ENCODE data around the gene CLEC20A. TPM values are rescaled to one million over a fixed set of nuclear protein-coding genes. Genes with fewer than 3 reads are reported as not detected.

CLEC20A gene
- total RNA-seq, 2 experiments from 2014 or later = not detected

DNA sequence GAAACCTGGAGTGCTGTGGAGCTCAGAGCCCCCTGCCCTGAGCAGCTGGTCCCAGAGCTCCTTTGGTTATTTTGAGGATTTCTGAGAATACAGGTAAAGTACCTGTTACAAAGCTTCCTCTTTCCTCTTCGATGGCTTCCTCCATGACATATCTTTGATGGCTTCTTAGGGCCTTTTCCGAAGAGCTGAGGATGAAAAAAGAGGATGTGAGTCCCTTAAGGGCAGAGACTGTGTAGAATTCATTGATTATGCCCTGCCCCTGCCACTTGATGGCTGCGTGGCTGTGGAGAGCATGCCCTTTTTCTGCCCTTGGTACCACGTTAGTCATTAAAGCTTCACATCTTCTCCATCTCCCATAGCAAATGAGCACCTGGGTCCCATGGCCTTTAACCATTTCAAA, 30.4 kb upstream of the CLEC20A start:
- Mint-ChIP-seq H3K4me3 (no peak overlapping the region), H3K27ac (no peak overlapping the region), H3K36me3 (ENCODE audit: low read depth) (no peaks in the 10 kb centered on the region), H3K4me1 (ENCODE audit: low read depth) (no peaks in the 10 kb centered on the region), H3K9me3 (no peaks in the 10 kb centered on the region), H3K27me3 (ENCODE audit: low read depth) (no peaks in the 10 kb centered on the region)
- CTCF ChIA-PET = interaction anchor here (0.9 to 1.1 kb wide), 2 partner anchors 14 to 215 kb away, joined by 3 read pairs; no protein-coding TSS in a partner anchor
- no peak for DNase-seq
- intact Hi-C loops (cut with micrococcal nuclease) = no loop called here

DNA sequence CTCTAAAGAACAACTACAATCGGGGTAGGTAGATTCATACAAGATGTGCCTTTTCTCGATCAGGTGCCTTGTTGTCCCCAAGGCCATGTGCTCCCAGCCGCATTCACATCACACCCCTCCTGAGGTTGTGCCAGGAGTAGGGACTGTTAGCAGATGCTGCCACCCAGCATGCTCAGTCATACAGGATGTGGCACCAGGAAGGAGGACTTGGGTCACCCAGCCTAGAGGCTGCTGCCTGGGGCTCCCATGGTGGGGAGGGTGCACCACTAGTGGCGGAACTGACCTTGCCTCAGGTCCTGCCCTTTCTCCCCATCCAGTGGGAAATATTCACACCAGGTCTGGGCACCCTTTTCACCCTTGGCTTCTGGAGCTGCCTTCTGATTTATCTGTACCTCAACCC, 24.5 kb upstream of the CLEC20A start:
- H3K9me3 Mint-ChIP-seq = no peaks in the 10 kb centered on the region
- intact Hi-C loops (cut with micrococcal nuclease) = no loop called here
- H3K36me3 Mint-ChIP-seq (ENCODE audit: low read depth) = no peaks in the 10 kb centered on the region
- no peak overlapping the region for H3K27ac Mint-ChIP-seq
- DNase-seq = no peak
- no peaks in the 10 kb centered on the region for H3K4me1 Mint-ChIP-seq (ENCODE audit: low read depth)
- CTCF ChIA-PET = no interaction called here
- no peak overlapping the region for H3K4me3 Mint-ChIP-seq
- no peaks in the 10 kb centered on the region for H3K27me3 Mint-ChIP-seq (ENCODE audit: low read depth)

GRCh38 chr1:178520803-178521202, 24.0 kb upstream of the CLEC20A start:
- Mint-ChIP-seq H3K36me3 (ENCODE audit: low read depth) (no peaks in the 10 kb centered on the region), H3K27me3 (ENCODE audit: low read depth) (no peaks in the 10 kb centered on the region), H3K4me1 (ENCODE audit: low read depth) (no peaks in the 10 kb centered on the region), H3K27ac (no peak overlapping the region), H3K9me3 (no peaks in the 10 kb centered on the region), H3K4me3 (no peak overlapping the region)
- no peak for DNase-seq
- intact Hi-C loops (cut with micrococcal nuclease) = no loop called here
- CTCF ChIA-PET = no interaction called here

- Mint-ChIP-seq H3K36me3 (ENCODE audit: low read depth) (no peaks in the 10 kb centered on the region), H3K4me1 (ENCODE audit: low read depth) (no peaks in the 10 kb centered on the region), H3K27ac (no peak overlapping the region), H3K9me3 (no peaks in the 10 kb centered on the region), H3K27me3 (ENCODE audit: low read depth) (no peaks in the 10 kb centered on the region), H3K4me3 (no peak overlapping the region)
- DNase-seq = no peak
- CTCF ChIA-PET = interaction anchor here (0.6 kb wide), 1 partner anchor 14 kb away, joined by 4 read pairs; no protein-coding TSS in a partner anchor
- intact Hi-C loops (cut with micrococcal nuclease) = no loop called here
These were observed 22.1 kb upstream of the CLEC20A start for GRCh38 chr1:178518894-178519293.

- H3K9me3 Mint-ChIP-seq = no peaks in the 10 kb centered on the region
- intact Hi-C loops (cut with micrococcal nuclease) = no loop called here
- no peaks in the 10 kb centered on the region for H3K27me3 Mint-ChIP-seq (ENCODE audit: low read depth)
- H3K36me3 Mint-ChIP-seq (ENCODE audit: low read depth) = no peaks in the 10 kb centered on the region
- H3K27ac Mint-ChIP-seq = no peak overlapping the region
- CTCF ChIA-PET = interaction anchor here (1.1 kb wide), 2 partner anchors 14 to 15 kb away, joined by 3 read pairs; no protein-coding TSS in a partner anchor
- no peak overlapping the region for H3K4me3 Mint-ChIP-seq
- DNase-seq = no peak
- no peaks in the 10 kb centered on the region for H3K4me1 Mint-ChIP-seq (ENCODE audit: low read depth)
These were observed 19.3 kb upstream of the CLEC20A start for GRCh38 chr1:178516110-178516509.

GRCh38 chr1:178513278-178513983, 16.7 kb upstream of the CLEC20A start:
- Mint-ChIP-seq H3K27ac (no peak overlapping the region), H3K36me3 (ENCODE audit: low read depth) (no peaks in the 10 kb centered on the region), H3K9me3 (no peaks in the 10 kb centered on the region), H3K4me3 (no peak overlapping the region), H3K4me1 (ENCODE audit: low read depth) (no peaks in the 10 kb centered on the region), H3K27me3 (ENCODE audit: low read depth) (no peaks in the 10 kb centered on the region)
- CTCF ChIA-PET = interaction anchor here (3.7 kb wide), 1 partner anchor 12 kb away, joined by 20 read pairs; no protein-coding TSS in a partner anchor
- DNase-seq = no peak
- intact Hi-C loops (cut with micrococcal nuclease) = no loop called here

DNA sequence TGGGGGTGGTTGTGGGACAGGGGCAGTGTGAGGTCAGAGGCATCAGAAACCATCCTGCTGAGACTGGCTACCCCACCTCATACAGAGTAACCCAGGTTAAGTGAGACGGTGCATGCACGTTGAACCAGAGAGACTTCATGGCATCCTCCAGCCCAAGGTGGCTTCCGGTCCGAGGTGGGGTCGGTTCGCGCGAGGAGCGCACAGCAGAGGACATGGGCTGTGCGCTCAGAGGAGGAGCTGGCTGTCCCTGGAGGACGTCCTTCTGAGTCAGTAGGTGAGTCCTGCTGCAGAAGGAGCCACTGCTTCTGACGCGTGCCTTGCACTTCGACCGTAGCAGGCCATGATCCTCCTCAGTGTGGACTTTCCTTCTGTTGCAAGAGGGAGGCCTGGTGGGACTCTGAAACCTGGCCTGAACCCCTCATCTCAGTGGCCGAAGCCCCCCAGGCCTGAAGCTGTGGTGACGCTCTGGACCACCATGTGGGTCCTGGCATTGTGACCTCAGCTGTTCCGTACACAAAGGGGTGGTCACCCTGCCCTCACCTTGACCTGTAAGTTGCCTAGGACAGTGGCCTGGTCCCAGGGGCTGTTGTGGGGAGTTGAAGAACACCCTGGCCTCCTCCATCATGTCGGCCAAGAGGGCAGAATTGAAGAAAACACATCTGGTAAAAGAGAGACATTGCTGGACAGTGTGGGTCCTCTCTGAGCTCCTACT, 16.0 kb upstream of the CLEC20A start, which contains the start of gene TEX35:
TEX35 (plus strand) TSS at position 544 of the 712 bp plus-strand sequence; CDS start at position 624, 80 bp downstream.
- no peak within 1 kb of the TSS for H3K27ac Mint-ChIP-seq
- intact Hi-C loops (cut with micrococcal nuclease) = no loop called here

DNA sequence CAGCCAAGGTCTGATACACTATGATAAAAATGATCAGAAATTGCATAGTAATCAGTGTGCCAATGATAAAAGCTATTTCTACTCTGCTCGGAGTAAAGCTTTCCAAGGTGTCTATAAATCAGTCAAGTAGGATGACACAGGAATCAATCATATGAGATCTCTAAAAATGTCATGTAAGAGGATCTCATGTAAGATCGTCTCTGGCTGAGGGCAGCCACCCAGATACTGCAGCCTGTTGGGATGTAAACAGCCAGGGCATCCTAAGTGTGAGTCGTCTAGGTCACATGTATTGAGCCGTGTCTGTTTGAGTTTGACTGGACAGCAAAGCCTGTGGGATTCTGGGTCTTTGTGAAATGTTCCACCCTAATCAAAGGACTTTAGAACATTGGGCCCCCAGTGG, 13.4 kb upstream of the CLEC20A start:
- Mint-ChIP-seq H3K27ac (no peak overlapping the region), H3K9me3 (no peaks in the 10 kb centered on the region), H3K36me3 (ENCODE audit: low read depth) (no peaks in the 10 kb centered on the region), H3K4me3 (no peak overlapping the region), H3K4me1 (ENCODE audit: low read depth) (no peaks in the 10 kb centered on the region), H3K27me3 (ENCODE audit: low read depth) (no peaks in the 10 kb centered on the region)
- CTCF ChIA-PET = interaction anchor here (3.7 kb wide), 1 partner anchor 9 kb away, joined by 20 read pairs; no protein-coding TSS in a partner anchor
- no peak for DNase-seq
- intact Hi-C loops (cut with micrococcal nuclease) = no loop called here

More for the DNA sequence above, 16.0 kb upstream of the CLEC20A start, which contains the start of gene TEX35:
- Mint-ChIP-seq H3K4me1 (ENCODE audit: low read depth) (no peaks in the 10 kb centered on the region), H3K27me3 (ENCODE audit: low read depth) (no peaks in the 10 kb centered on the region), H3K36me3 (ENCODE audit: low read depth) (no peaks in the 10 kb centered on the region), H3K9me3 (no peaks in the 10 kb centered on the region), H3K4me3 (no peak within 1 kb of the TSS)
- no peak for DNase-seq
- CTCF ChIA-PET = interaction anchor here (3.7 kb wide), 1 partner anchor 11 kb away, joined by 20 read pairs; no protein-coding TSS in a partner anchor

- Mint-ChIP-seq H3K36me3 (ENCODE audit: low read depth) (no peaks in the 10 kb centered on the region), H3K9me3 (no peaks in the 10 kb centered on the region), H3K27ac (no peak overlapping the region), H3K4me3 (no peak overlapping the region), H3K27me3 (ENCODE audit: low read depth) (no peaks in the 10 kb centered on the region), H3K4me1 (ENCODE audit: low read depth) (no peaks in the 10 kb centered on the region)
- DNase-seq = no peak
- intact Hi-C loops (cut with micrococcal nuclease) = no loop called here
- CTCF ChIA-PET = no interaction called here
These were observed 12.7 kb upstream of the CLEC20A start for GRCh38 chr1:178509414-178510007.

DNA sequence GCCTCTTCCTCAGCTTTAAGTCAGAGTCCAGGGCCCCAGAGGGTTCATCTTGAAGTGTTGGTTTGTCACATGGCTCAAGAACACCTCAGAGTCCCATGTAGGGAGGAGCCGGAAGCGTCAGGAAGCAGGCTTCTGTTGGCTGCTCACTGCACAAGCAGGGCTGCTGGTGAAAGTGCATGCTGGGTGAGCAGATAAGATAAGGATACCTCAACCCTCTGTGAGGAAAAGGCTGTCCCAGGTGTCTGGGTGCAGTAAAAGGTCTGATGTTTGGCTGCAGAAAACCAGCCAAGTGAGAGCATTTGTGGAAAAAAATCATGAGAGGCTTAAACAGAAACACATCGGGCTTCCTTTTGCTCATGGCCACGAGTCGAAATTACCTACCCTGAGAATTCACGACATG, 9.9 kb upstream of the CLEC20A start:
- H3K36me3 Mint-ChIP-seq (ENCODE audit: low read depth) = no peaks in the 10 kb centered on the region
- H3K9me3 Mint-ChIP-seq = no peaks in the 10 kb centered on the region
- H3K27ac Mint-ChIP-seq = no peak overlapping the region
- CTCF ChIA-PET = no interaction called here
- no peak overlapping the region for H3K4me3 Mint-ChIP-seq
- DNase-seq = no peak
- no peaks in the 10 kb centered on the region for H3K4me1 Mint-ChIP-seq (ENCODE audit: low read depth)
- peaks cover under 1% of the 10 kb centered on the region for H3K27me3 Mint-ChIP-seq (ENCODE audit: low read depth)
- intact Hi-C loops (cut with micrococcal nuclease) = no loop called here

- Mint-ChIP-seq H3K27ac (no peak overlapping the region), H3K4me3 (no peak overlapping the region), H3K4me1 (ENCODE audit: low read depth) (no peaks in the 10 kb centered on the region), H3K27me3 (ENCODE audit: low read depth) (peaks cover 2% of the 10 kb centered on the region), H3K9me3 (no peaks in the 10 kb centered on the region), H3K36me3 (ENCODE audit: low read depth) (no peaks in the 10 kb centered on the region)
- DNase-seq = no peak
- CTCF ChIA-PET = interaction anchor here (0.9 kb wide), 1 partner anchor 195 kb away, joined by 3 read pairs; no protein-coding TSS in a partner anchor
- intact Hi-C loops (cut with micrococcal nuclease) = no loop called here
These were observed 9.4 kb upstream of the CLEC20A start for GRCh38 chr1:178506177-178506576.

DNA sequence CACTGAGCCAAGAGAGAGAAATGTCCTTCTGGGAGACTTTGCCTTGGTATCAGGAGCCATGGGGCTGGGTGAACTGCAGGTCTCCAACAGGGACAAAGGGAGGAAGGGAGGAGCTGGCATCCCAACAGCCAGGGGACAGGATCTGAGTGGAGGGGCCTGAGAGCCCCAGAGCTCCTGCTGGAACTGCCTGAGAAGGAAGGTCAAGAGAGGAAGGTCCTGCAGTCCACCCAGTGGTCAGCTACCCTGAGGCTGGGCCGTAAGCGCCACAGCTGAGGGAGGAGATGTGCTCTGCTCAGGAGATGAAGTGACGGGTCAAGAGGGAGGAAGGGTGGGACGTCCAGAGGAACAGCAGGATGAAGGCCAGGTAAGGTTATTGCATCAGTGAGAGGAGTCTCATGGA, 7.5 kb upstream of the CLEC20A start:
- H3K4me3 Mint-ChIP-seq = no peak overlapping the region
- H3K9me3 Mint-ChIP-seq = no peaks in the 10 kb centered on the region
- H3K27ac Mint-ChIP-seq = no peak overlapping the region
- intact Hi-C loops (cut with micrococcal nuclease) = no loop called here
- no peaks in the 10 kb centered on the region for H3K4me1 Mint-ChIP-seq (ENCODE audit: low read depth)
- peaks cover 2% of the 10 kb centered on the region for H3K27me3 Mint-ChIP-seq (ENCODE audit: low read depth)
- CTCF ChIA-PET = interaction anchor here (1.1 kb wide), 2 partner anchors 24 to 194 kb away, joined by 3 to 4 read pairs; no protein-coding TSS in a partner anchor
- no peak for DNase-seq
- no peaks in the 10 kb centered on the region for H3K36me3 Mint-ChIP-seq (ENCODE audit: low read depth)

Data from activated naive CD4-positive, alpha-beta T cell treated with anti-CD3 and anti-CD28 coated beads for 36 hours (primary cell).